IMR-90 (cell line): ENCODE results near the gene STMN3. TPM values are rescaled to one million over a fixed set of nuclear protein-coding genes. Genes with fewer than 3 reads are reported as not detected.

Experiments
- ATAC-seq: fragments of 200-7000 bp; cut with Tn5 transposase; 2 replicates; pipeline ENCODE4 v1.9.1; 2020; ENCODE audit warnings: low read depth, mild to moderate bottlenecking, moderate library complexity
- BruUV-seq: library from RNA; stranded (reverse); fragments of 400-500 nt; replicated peaks from 2 replicates; lab custom pipeline; 2021; lab: Mats Ljungman, UMichigan
- CTCF ChIA-PET: fragments of 300-600 bp; formaldehyde crosslinking; extraction: SDS; loops from one replicate; lab custom pipeline; 2021; ENCODE audit warnings: antibody characterized with exemption; lab: Yijun Ruan, JAX
- POLR2A ChIA-PET: fragments of 300-600 bp; sonication (Branson Sonifier 250); formaldehyde crosslinking; loops from one replicate; lab custom pipeline; 2022; ENCODE audit warnings: antibody characterized with exemption; ENCODE audit not compliant: unreplicated experiment; lab: Charles Lee
- DNase-seq: peaks from one replicate; pipeline ENCODE4 v3.0.0; 2013
- H2AFZ ChIP-seq: replicated peaks from 2 replicates; pipeline ENCODE3; 2013; ENCODE audit warnings: low read length, mild to moderate bottlenecking; ENCODE audit not compliant: poor library complexity
- H2AK5ac ChIP-seq: 2 replicates; pipeline ENCODE4 v1.6.1; 2013; ENCODE audit warnings: low read depth, low read length, inconsistent platforms
- H2AK9ac ChIP-seq: replicated peaks from 2 replicates; pipeline ENCODE3; 2013; ENCODE audit warnings: mild to moderate bottlenecking, low read depth, low read length, moderate library complexity; ENCODE audit not compliant: poor library complexity
- H2BK120ac ChIP-seq: 2 replicates; pipeline ENCODE4 v1.6.1; 2013; ENCODE audit warnings: low read depth, low read length, inconsistent platforms
- H2BK15ac ChIP-seq: 3 replicates; pipeline ENCODE4 v1.6.1; 2013; ENCODE audit warnings: low read depth, low read length, inconsistent platforms
- H2BK20ac ChIP-seq: 2 replicates; pipeline ENCODE4 v1.6.1; 2013; ENCODE audit warnings: low read depth, mild to moderate bottlenecking, inconsistent platforms, low read length, moderate library complexity
- H2BK5ac ChIP-seq: 2 replicates; pipeline ENCODE4 v1.6.1; 2013; ENCODE audit warnings: mild to moderate bottlenecking, low read depth, low read length, inconsistent platforms; ENCODE audit not compliant: poor library complexity, severe bottlenecking
- H3K14ac ChIP-seq: replicated peaks from 2 replicates; pipeline ENCODE4 v1.6.1; 2013; ENCODE audit warnings: low read depth, low read length, inconsistent platforms
- H3K18ac ChIP-seq: 2 replicates; pipeline ENCODE4 v1.6.1; 2013; ENCODE audit warnings: low read depth, low read length, control low read depth
- H3K23ac ChIP-seq: 2 replicates; pipeline ENCODE4 v1.6.1; 2013; ENCODE audit warnings: low read depth, low read length, inconsistent platforms
- H3K27ac ChIP-seq: 2 replicates; pipeline ENCODE4 v1.5.1; 2013; ENCODE audit warnings: mild to moderate bottlenecking, control low read depth, low read length; ENCODE audit not compliant: insufficient read depth
- H3K27me3 ChIP-seq: 2 replicates; pipeline ENCODE4 v1.6.1; 2013; ENCODE audit warnings: low read length; ENCODE audit not compliant: control insufficient read depth, insufficient read depth
- H3K36me3 ChIP-seq: 2 replicates; pipeline ENCODE4 v1.6.1; 2013; ENCODE audit warnings: low read length, mixed read lengths; ENCODE audit not compliant: control insufficient read depth, insufficient read depth
- H3K4ac ChIP-seq: 2 replicates; pipeline ENCODE4 v1.6.1; 2013; ENCODE audit warnings: low read depth, low read length, inconsistent platforms
- H3K4me1 ChIP-seq: 2 replicates; pipeline ENCODE4 v1.6.1; 2013; ENCODE audit warnings: low read length, mixed read lengths; ENCODE audit not compliant: control insufficient read depth, insufficient read depth
- H3K4me2 ChIP-seq: 2 replicates; pipeline ENCODE4 v1.6.1; 2013; ENCODE audit warnings: low read depth, mild to moderate bottlenecking, control low read depth, low read length, moderate library complexity
- H3K4me3 ChIP-seq: 2 replicates; pipeline ENCODE4 v1.5.1; 2013; ENCODE audit warnings: low read depth, mild to moderate bottlenecking, control low read depth, low read length, moderate library complexity; ENCODE audit not compliant: insufficient read depth
- H3K56ac ChIP-seq: 2 replicates; pipeline ENCODE4 v1.6.1; 2013; ENCODE audit warnings: low read length, inconsistent platforms; ENCODE audit not compliant: insufficient read depth; ENCODE audit errors: extremely low read depth
- H3K79me1 ChIP-seq, 2 experiments: 2 replicates each; pipeline ENCODE4 v1.6.1; 2013; ENCODE audit warnings: low read length in 2 of 2, inconsistent platforms in 1 of 2, low read depth in 1 of 2
- H3K9ac ChIP-seq: 2 replicates; pipeline ENCODE4 v1.6.1; 2013; ENCODE audit warnings: low read depth, low read length, control low read depth
- H3K9me1 ChIP-seq: 2 replicates; pipeline ENCODE4 v1.6.1; 2013; ENCODE audit warnings: low read length, inconsistent platforms; ENCODE audit not compliant: insufficient read depth
- H3K9me3 ChIP-seq: 2 replicates; pipeline ENCODE4 v1.6.1; 2013; ENCODE audit warnings: low read length; ENCODE audit not compliant: control insufficient read depth, insufficient read depth
- H4K20me1 ChIP-seq: 2 replicates; pipeline ENCODE4 v1.6.1; 2013; ENCODE audit warnings: low read length, inconsistent platforms; ENCODE audit not compliant: insufficient read depth
- H4K5ac ChIP-seq: 2 replicates; pipeline ENCODE4 v1.6.1; 2013; ENCODE audit warnings: mild to moderate bottlenecking, low read depth, low read length, control low read depth
- H4K8ac ChIP-seq, 2 experiments: 2 replicates each; pipeline ENCODE4 v1.6.1; 2013; ENCODE audit warnings: low read depth in 2 of 2, low read length in 2 of 2, control low read depth in 1 of 2, inconsistent platforms in 1 of 2
- H4K91ac ChIP-seq: 2 replicates; pipeline ENCODE4 v1.6.1; 2013; ENCODE audit warnings: low read depth, low read length, inconsistent platforms; ENCODE audit not compliant: insufficient read depth
- BHLHE40 ChIP-seq: fragments of 150-350 bp; IDR thresholded peaks from 2 replicates; pipeline ENCODE4 v1.6.1; 2016; ENCODE audit warnings: mild to moderate bottlenecking, low read depth, low read length
- CEBPB ChIP-seq: IDR thresholded peaks from 2 replicates; pipeline ENCODE4 v1.6.1; 2012; ENCODE audit warnings: low read depth, low read length, improper control_type of control experiment
- CHD1 ChIP-seq: IDR thresholded peaks from 2 replicates; pipeline ENCODE4 v1.6.1; 2012; ENCODE audit warnings: low read depth, low read length, improper control_type of control experiment
- ELK1 ChIP-seq: fragments of 150-350 bp; IDR thresholded peaks from 2 replicates; pipeline ENCODE4 v1.6.1; 2016; ENCODE audit warnings: low read depth, mild to moderate bottlenecking, low read length, moderate library complexity, borderline replicate concordance
- FOS ChIP-seq: fragments of 150-350 bp; IDR thresholded peaks from 2 replicates; pipeline ENCODE4 v1.6.1; 2016; ENCODE audit warnings: low read depth, low read length
- MAFK ChIP-seq: IDR thresholded peaks from 2 replicates; pipeline ENCODE4 v1.6.1; 2012; ENCODE audit warnings: low read depth, low read length, improper control_type of control experiment
- MAZ ChIP-seq: IDR thresholded peaks from 2 replicates; pipeline ENCODE4 v1.6.1; 2012; ENCODE audit warnings: low read depth, mild to moderate bottlenecking, low read length, improper control_type of control experiment, moderate library complexity, borderline replicate concordance
- NFE2L2 ChIP-seq: fragments of 150-350 bp; IDR thresholded peaks from 2 replicates; pipeline ENCODE4 v1.6.1; 2016; ENCODE audit warnings: low read depth, mild to moderate bottlenecking, low read length
- POLR2A ChIP-seq: IDR thresholded peaks from 2 replicates; pipeline ENCODE4 v1.6.1; 2012; ENCODE audit warnings: mild to moderate bottlenecking, low read depth, low read length
- RAD21 ChIP-seq: IDR thresholded peaks from 2 replicates; pipeline ENCODE4 v1.6.1; 2012; ENCODE audit warnings: low read length, improper control_type of control experiment
- RCOR1 ChIP-seq: IDR thresholded peaks from 2 replicates; pipeline ENCODE4 v1.6.1; 2012; ENCODE audit warnings: mild to moderate bottlenecking, low read length, improper control_type of control experiment; ENCODE audit not compliant: insufficient replicate concordance
- RFX5 ChIP-seq: IDR thresholded peaks from 2 replicates; pipeline ENCODE4 v1.8.0; 2012; ENCODE audit warnings: low read depth, mild to moderate bottlenecking, low read length, moderate library complexity
- SMC3 ChIP-seq: fragments of 150-350 bp; IDR thresholded peaks from 2 replicates; pipeline ENCODE4 v1.6.1; 2016; ENCODE audit warnings: low read depth, mild to moderate bottlenecking, antibody characterized with exemption, low read length, moderate library complexity
- USF2 ChIP-seq: fragments of 150-350 bp; IDR thresholded peaks from 2 replicates; pipeline ENCODE4 v1.6.1; 2017; ENCODE audit warnings: mild to moderate bottlenecking, antibody characterized with exemption, low read length, low read depth
- WGBS, 2 experiments: methylation state at CpG; one replicate each; pipeline versions ENCODE4 v1.1.5 to v1.1.7; 2013; ENCODE audit warnings: missing lambda C conversion rate in 2 of 2; ENCODE audit not compliant: insufficient read length in 1 of 2; ENCODE audit errors: extremely low coverage in 2 of 2; 5-methylcytosine and 5-hydroxymethylcytosine counted together
- dilution Hi-C: fragments of 300-500 bp; cut with HindIII; formaldehyde crosslinking; loops from one replicate; pipeline ENCODE4 v1.14.3; 2018; ENCODE audit warnings: low sequenced_read_pairs; ENCODE audit not compliant: unreplicated experiment
- in situ Hi-C: fragments of 300-500 bp; cut with MboI; formaldehyde crosslinking; loops from 3 replicates; pipeline ENCODE4 v1.14.3; 2019; ENCODE audit warnings: low sequenced_read_pairs, inconsistent platforms, mixed read lengths
- intact Hi-C: fragments of 100-400 bp; cut with micrococcal nuclease; formaldehyde crosslinking; loops from 2 replicates; pipeline ENCODE4 v1.10.0; 2022
- polyA plus RNA-seq, 3 experiments: library from polyadenylated mRNA; depleted of rRNA; stranded (reverse); fragments of >200 nt; gene quantifications; 2 replicates each; pipeline ENCODE4 v1.2.3, GENCODE V29; 2012; ENCODE audit warnings: low replicate concordance in 1 of 3
- total RNA-seq: library from RNA; depleted of rRNA; stranded (reverse); fragments of >200 nt; gene quantifications from 2 replicates; pipeline ENCODE4 v1.2.3, GENCODE V29; 2012

Gene STMN3
- total and polyA plus RNA-seq, 2 of the 4 experiments (the other 2 are of a cell fraction): 20.3 to 62.3 TPM

- Histone ChIP-seq H4K8ac (no peak overlapping the region), H3K9ac (no peak overlapping the region), H3K27ac (no peak overlapping the region), H3K4ac (no peak overlapping the region), H2AK5ac (no peak overlapping the region), H2BK15ac (no peak overlapping the region), H3K18ac (no peak overlapping the region), H3K4me3 (no peak overlapping the region), H3K9me3 (no peaks in the 10 kb centered on the region), H2BK20ac (no peak overlapping the region), H4K20me1 (no peaks in the 10 kb centered on the region; the same call in 1 of the 2 replicates), H3K79me1 (peaks cover 0 to 11% of the 10 kb centered on the region in 2 experiments; a peak in 2 of 4 replicates), H2BK120ac (no peak overlapping the region), H3K4me2 (no peak overlapping the region), H3K14ac (no peak overlapping the region), H3K36me3 (peaks cover 51% of the 10 kb centered on the region), H2AFZ (no peak overlapping the region), H3K27me3 (no peaks in the 10 kb centered on the region), H3K9me1 (peaks cover 4% of the 10 kb centered on the region; the same call in 1 of the 2 replicates), H3K56ac (no peak overlapping the region), H2BK5ac (no peak overlapping the region), H4K5ac (no peak overlapping the region), H3K23ac (no peak overlapping the region), H3K4me1 (peaks cover 7% of the 10 kb centered on the region), H4K91ac (no peak overlapping the region), H2AK9ac (no peak overlapping the region)
- no TSS peak for BruUV-seq
- dilution Hi-C loops: no loop called here
- DNase-seq (no peak), ATAC-seq (no peak)
- in situ Hi-C loops: no loop called here
- POLR2A ChIA-PET: no interaction called here
- TF ChIP-seq MAZ: no peak
- no peak for TF ChIP-seq FOS
- TF ChIP-seq CEBPB: no peak
- TF ChIP-seq CHD1: no peak
- no peak for TF ChIP-seq BHLHE40
- TF ChIP-seq NFE2L2: no peak
- no peak for TF ChIP-seq ELK1
- no peak for TF ChIP-seq RCOR1
- no peak for TF ChIP-seq RFX5
- no peak for TF ChIP-seq POLR2A
- TF ChIP-seq USF2: no peak
- TF ChIP-seq SMC3: no peak
- no peak for TF ChIP-seq RAD21
- TF ChIP-seq MAFK: no peak
- 100% methylated on average over 8 of the region's 13 CpGs; no CpG with 5 or more reads in 1 of the 2 experiments for WGBS, 2 experiments
- CTCF ChIA-PET: no interaction called here
- intact Hi-C loops: no loop called here
Measured at GRCh38 chr20:63592661-63593060, 60.6 kb downstream of the STMN3 start.
